Testis (tissue), 2 donors: Measurements from ENCODE around the gene VPS33A.

Experiments used
- CTCF ChIP-seq, 3 experiments: fragments of 450-650 bp in 2 of 3; fragments of 200-600 bp in 1 of 3; sonication (generic) in 1 of 3; IDR thresholded peaks; one replicate each; pipeline ENCODE4 v1.5.1; 2016 to 2019; ENCODE audit warnings: antibody characterized with exemption in 3 of 3, mild to moderate bottlenecking in 2 of 3, moderate library complexity in 1 of 3
- POLR2A ChIP-seq: fragments of 450-650 bp; IDR thresholded peaks from one replicate; pipeline ENCODE4 v1.6.1; 2017; ENCODE audit warnings: antibody characterized with exemption, mild to moderate bottlenecking, moderate library complexity

- TF ChIP-seq CTCF (IDR thresholded peaks at IDR 0.05), result no peak
- no peak for TF ChIP-seq POLR2A
Measured at GRCh38 chr12:122202017-122202416, 64.3 kb downstream of the VPS33A start.
